SKM-1 (cell line): Measurements from ENCODE around the gene TBC1D28.
"Not testable (repeated sequence)": the region's sequence is repeated elsewhere in the genome, so short reads cannot be mapped to it uniquely, and the experiment has no call there.

Experiments
- DNase-seq: peaks from one replicate; lab custom pipeline; 2025; ENCODE audit not compliant: unreplicated experiment; lab: John Stamatoyannopoulos, UW

Gene TBC1D28

GRCh38 chr17:18644291-18644690 lies at the start of gene TBC1D28:
TBC1D28 (minus strand) TSS chr17:18644391; CDS start chr17:18641352, 3,039 bp downstream.
- not testable (repeated sequence) for DNase-seq

- not testable (repeated sequence) for DNase-seq
Observed at GRCh38 chr17:18682668-18683067, 38.5 kb upstream of the TBC1D28 start.

- peak; percentile 48 for DNase-seq
Observed at GRCh38 chr17:18681767-18682571, 37.8 kb upstream of the TBC1D28 start, which contains the start of gene FOXO3B. FOXO3B (minus strand) TSS chr17:18682314; CDS start chr17:18681651, 663 bp downstream.

GRCh38 chr17:18677381-18677780 lies 33.2 kb upstream of the TBC1D28 start:
- DNase-seq: not testable (repeated sequence)

GRCh38 chr17:18676928-18677327 lies 32.7 kb upstream of the TBC1D28 start:
- DNase-seq: not testable (repeated sequence)

- not testable (repeated sequence) for DNase-seq
Observed at GRCh38 chr17:18672395-18673227, 28.4 kb upstream of the TBC1D28 start.

- not testable (repeated sequence) for DNase-seq
Observed at GRCh38 chr17:18668625-18669024, 24.4 kb upstream of the TBC1D28 start.

GRCh38 chr17:18667535-18667934 lies 23.3 kb upstream of the TBC1D28 start:
- DNase-seq: not testable (repeated sequence)

- DNase-seq: not testable (repeated sequence)
Observed at GRCh38 chr17:18666326-18666725, 22.1 kb upstream of the TBC1D28 start.

- DNase-seq: not testable (repeated sequence)
Observed at GRCh38 chr17:18661924-18662624, 17.9 kb upstream of the TBC1D28 start.

GRCh38 chr17:18650094-18650493 lies 5.9 kb upstream of the TBC1D28 start:
- DNase-seq: not testable (repeated sequence)

GRCh38 chr17:18643124-18643523 lies 1.1 kb downstream of the TBC1D28 start:
- not testable (repeated sequence) for DNase-seq

- DNase-seq: not testable (repeated sequence)
Observed at GRCh38 chr17:18638357-18638756, 5.8 kb downstream of the TBC1D28 start.

- DNase-seq: not testable (repeated sequence)
Observed at GRCh38 chr17:18636237-18636636, 8.0 kb downstream of the TBC1D28 start.

GRCh38 chr17:18635773-18636172 lies 8.4 kb downstream of the TBC1D28 start:
- DNase-seq: not testable (repeated sequence)

GRCh38 chr17:18634550-18635263 lies 9.5 kb downstream of the TBC1D28 start:
- not testable (repeated sequence) for DNase-seq

- DNase-seq: no peak
Observed at GRCh38 chr17:18626152-18626870, 17.9 kb downstream of the TBC1D28 start.

- peak; percentile 3 for DNase-seq
Observed at GRCh38 chr17:18625509-18626104, 18.6 kb downstream of the TBC1D28 start.

- DNase-seq: not testable (repeated sequence)
Observed at GRCh38 chr17:18624862-18625501, 19.2 kb downstream of the TBC1D28 start.
